ENCODE data around the gene CDH13.

DNA sequence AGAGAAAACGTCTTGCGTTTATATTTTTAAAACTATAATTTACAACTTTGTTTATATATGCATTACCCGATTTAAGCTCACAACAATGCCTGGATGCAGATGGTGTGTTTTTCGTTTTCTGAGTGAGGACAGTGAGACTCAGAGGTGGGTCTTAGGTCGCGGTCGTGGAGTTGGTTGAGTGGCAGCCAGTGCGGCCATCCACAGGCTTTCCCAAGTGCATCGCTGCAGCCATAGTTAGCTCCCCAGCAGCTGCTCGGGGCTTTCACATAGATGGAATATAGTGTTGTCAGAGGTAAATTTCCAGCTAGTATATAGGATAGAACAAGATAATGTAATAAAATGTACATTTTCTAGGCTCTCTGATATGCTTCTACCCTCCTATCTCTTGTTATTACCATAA lies 417.8 kb downstream of the CDH13 start:
- TF ChIP-seq, protein P1, sequence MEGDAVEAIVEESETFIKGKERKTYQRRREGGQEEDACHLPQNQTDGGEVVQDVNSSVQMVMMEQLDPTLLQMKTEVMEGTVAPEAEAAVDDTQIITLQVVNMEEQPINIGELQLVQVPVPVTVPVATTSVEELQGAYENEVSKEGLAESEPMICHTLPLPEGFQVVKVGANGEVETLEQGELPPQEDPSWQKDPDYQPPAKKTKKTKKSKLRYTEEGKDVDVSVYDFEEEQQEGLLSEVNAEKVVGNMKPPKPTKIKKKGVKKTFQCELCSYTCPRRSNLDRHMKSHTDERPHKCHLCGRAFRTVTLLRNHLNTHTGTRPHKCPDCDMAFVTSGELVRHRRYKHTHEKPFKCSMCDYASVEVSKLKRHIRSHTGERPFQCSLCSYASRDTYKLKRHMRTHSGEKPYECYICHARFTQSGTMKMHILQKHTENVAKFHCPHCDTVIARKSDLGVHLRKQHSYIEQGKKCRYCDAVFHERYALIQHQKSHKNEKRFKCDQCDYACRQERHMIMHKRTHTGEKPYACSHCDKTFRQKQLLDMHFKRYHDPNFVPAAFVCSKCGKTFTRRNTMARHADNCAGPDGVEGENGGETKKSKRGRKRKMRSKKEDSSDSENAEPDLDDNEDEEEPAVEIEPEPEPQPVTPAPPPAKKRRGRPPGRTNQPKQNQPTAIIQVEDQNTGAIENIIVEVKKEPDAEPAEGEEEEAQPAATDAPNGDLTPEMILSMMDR (IDR thresholded peaks at IDR 0.05; ENCODE audit: low read depth, low read length), result no peak
- no peak for TF ChIP-seq EZH2phosphoT487 (IDR thresholded peaks at IDR 0.05; ENCODE audit: low read depth)

Measured in OCI-LY3 (cell line).